ENCODE measurements around the gene UGGT1. TPM values are rescaled to one million over a fixed set of nuclear protein-coding genes. Genes with fewer than 3 reads are reported as not detected.
"Not testable (repeated sequence)": the region's sequence is repeated elsewhere in the genome, so short reads cannot be mapped to it uniquely, and the experiment has no call there.

UGGT1 gene
- total and polyA plus RNA-seq, 4 donors, result 28.3 to 50.3 (median 36.5) TPM

DNA sequence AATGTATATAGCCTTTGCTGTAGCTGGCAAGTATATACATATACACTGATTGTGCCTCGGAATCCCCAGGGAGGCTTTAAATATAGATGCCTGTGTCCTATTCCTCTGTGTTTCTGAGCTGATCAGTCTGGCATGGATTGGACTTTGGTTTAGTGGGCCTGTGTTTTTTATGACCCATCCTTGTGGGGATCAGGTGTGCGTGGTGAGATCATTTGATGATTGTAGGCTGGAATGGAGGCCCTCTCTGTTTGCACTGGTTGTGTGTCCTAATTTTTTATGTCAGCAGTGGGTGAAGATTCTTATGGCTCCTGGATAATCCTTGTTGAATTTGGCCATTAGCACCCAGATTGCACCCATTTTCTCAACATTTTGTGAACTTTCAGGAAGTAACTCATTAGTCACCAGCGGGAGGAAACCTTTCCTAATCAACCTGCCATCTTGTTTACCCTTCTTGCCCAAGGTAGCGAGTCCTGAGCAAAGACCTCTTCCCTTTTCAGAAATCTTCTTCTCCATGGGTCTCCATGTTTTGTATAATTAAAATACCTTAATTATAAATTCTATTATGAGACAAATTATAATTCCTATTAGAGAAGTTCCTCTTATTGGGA lies 75.8 kb downstream of the UGGT1 start:
- no peaks in the 10 kb centered on the region for H3K4me1 ChIP-seq (ENCODE audit: control insufficient read depth, insufficient read depth, low read length)
- 88% methylated on average over 1 of the region's 4 CpGs for WGBS (ENCODE audit: insufficient coverage)
- no peaks in the 10 kb centered on the region for H3K9me3 ChIP-seq (ENCODE audit: control insufficient read depth, insufficient read depth, low read length)
- H3K27ac ChIP-seq (ENCODE audit: low read depth, low read length), result no peak overlapping the region
- no peaks in the 10 kb centered on the region for H3K27me3 ChIP-seq (ENCODE audit: control insufficient read depth, insufficient read depth, low read length)
- H3K36me3 ChIP-seq (ENCODE audit: control insufficient read depth, insufficient read depth, low read length), result peaks cover 16% of the 10 kb centered on the region
- H3K4me3 ChIP-seq (ENCODE audit: low read depth, low read length), result no peak overlapping the region
- no peak for DNase-seq (ENCODE audit: low read depth in 4 of 6, low spot score in 6 of 6)

GRCh38 chr2:128169094-128169493 lies 78.1 kb downstream of the UGGT1 start:
- Histone ChIP-seq H3K27ac (ENCODE audit: low read depth, low read length) (no peak overlapping the region), H3K36me3 (ENCODE audit: control insufficient read depth, insufficient read depth, low read length) (peaks cover 11% of the 10 kb centered on the region)
- no CpG with 5 or more reads among the region's 4 CpGs for WGBS (ENCODE audit: insufficient coverage)

DNA sequence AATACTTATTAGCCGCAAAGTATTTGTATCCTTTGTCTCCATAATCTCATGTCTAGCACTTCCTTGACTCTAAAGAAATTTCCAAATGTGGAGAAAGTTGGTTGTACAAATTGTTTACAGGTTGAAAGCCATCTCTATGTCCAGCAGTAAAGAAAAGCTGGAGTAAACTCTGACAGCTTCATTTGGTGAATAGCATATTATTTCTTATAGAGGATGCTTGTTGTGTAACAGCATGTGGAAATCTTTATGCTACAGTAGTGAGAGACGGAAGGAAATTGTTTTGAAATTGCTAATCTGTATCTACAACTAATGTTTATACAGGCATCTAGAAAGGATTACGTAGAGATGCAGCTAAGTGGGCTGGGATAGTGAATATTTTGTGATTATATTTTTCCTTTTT lies 78.5 kb downstream of the UGGT1 start:
- Histone ChIP-seq H3K4me1 (ENCODE audit: control insufficient read depth, insufficient read depth, low read length) (no peaks in the 10 kb centered on the region), H3K36me3 (ENCODE audit: control insufficient read depth, insufficient read depth, low read length) (peaks cover 14% of the 10 kb centered on the region), H3K9me3 (ENCODE audit: control insufficient read depth, insufficient read depth, low read length) (no peaks in the 10 kb centered on the region), H3K27me3 (ENCODE audit: control insufficient read depth, insufficient read depth, low read length) (no peaks in the 10 kb centered on the region), H3K4me3 (ENCODE audit: low read depth, low read length) (no peak overlapping the region), H3K27ac (ENCODE audit: low read depth, low read length) (no peak overlapping the region)
- no peak for DNase-seq (ENCODE audit: low read depth in 4 of 6, low spot score in 6 of 6)
- no CpG with 5 or more reads among the region's 3 CpGs for WGBS (ENCODE audit: insufficient coverage)

More at GRCh38 chr2:128169094-128169493, 78.1 kb downstream of the UGGT1 start:
- Histone ChIP-seq H3K4me3 (ENCODE audit: low read depth, low read length) (no peak overlapping the region), H3K27me3 (ENCODE audit: control insufficient read depth, insufficient read depth, low read length) (no peaks in the 10 kb centered on the region), H3K4me1 (ENCODE audit: control insufficient read depth, insufficient read depth, low read length) (no peaks in the 10 kb centered on the region), H3K9me3 (ENCODE audit: control insufficient read depth, insufficient read depth, low read length) (no peaks in the 10 kb centered on the region)
- no peak for DNase-seq (ENCODE audit: low read depth in 4 of 6, low spot score in 6 of 6)

DNA sequence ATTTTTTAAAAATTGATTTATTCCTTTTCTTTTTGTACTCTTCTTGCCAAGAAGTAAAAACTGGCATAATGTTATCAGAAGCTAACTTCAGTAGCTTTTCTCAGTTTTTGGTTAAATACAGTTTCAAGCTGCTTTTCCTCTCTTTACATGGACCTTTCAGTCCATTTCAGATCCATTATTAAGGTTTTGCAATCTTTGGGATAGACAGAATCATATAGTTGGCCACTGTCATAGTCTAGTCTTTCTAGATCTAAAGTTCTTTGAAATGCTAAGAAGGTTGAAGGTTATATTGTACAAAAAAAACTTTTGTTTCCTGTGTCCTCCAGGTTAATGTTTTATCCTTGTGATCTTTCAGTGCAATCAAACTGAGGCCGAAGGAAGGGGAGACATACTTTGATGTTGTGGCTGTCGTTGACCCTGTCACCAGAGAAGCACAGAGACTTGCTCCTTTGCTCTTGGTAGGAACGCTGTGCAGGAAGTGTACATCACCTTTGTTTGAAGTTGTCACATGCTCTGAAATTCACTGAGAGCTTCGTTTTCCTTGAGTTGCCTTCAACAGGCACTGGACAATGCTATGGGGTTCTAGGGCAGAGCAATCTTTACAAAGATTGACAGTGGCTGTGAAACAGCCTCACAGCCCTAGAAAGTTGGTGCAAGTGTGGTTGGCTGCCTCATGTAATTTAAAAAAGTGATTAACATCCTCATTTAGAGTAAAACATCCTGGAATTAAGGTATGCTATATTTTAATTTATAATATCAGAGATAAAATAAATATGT lies 79.1 kb downstream of the UGGT1 start:
- no peaks in the 10 kb centered on the region for H3K4me1 ChIP-seq (ENCODE audit: control insufficient read depth, insufficient read depth, low read length)
- no peak overlapping the region for H3K4me3 ChIP-seq (ENCODE audit: low read depth, low read length)
- no peaks in the 10 kb centered on the region for H3K27me3 ChIP-seq (ENCODE audit: control insufficient read depth, insufficient read depth, low read length)
- 67% methylated on average over 4 of the region's 4 CpGs for whole genome bisulfite sequencing (ENCODE audit: insufficient coverage)
- no peaks in the 10 kb centered on the region for H3K9me3 ChIP-seq (ENCODE audit: control insufficient read depth, insufficient read depth, low read length)
- no peak overlapping the region for H3K27ac ChIP-seq (ENCODE audit: low read depth, low read length)
- no peak for DNase-seq (ENCODE audit: low read depth in 4 of 6, low spot score in 6 of 6)
- peaks cover 15% of the 10 kb centered on the region for H3K36me3 ChIP-seq (ENCODE audit: control insufficient read depth, insufficient read depth, low read length)

DNA sequence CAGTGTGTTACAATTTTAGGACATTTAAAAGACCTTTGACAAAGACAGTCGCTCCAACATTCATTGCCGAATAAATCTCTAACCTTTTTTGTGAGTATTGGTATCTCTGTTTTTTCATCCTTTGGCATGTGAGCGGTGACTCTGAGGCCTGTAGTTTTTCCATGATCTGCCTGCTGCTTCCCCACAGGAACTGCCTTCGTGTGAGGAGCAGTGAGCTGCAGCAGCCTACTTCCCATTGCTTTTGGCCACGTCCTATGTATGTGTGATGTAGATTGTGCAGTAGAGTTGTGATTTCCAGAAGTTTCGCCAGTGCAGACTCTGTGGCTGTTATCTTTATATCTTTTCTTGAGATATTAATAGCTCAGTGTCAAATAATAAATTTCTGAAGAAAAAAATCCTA lies 79.8 kb downstream of the UGGT1 start:
- no CpG with 5 or more reads among the region's 6 CpGs for WGBS (ENCODE audit: insufficient coverage)
- no peak for DNase-seq (ENCODE audit: low read depth in 4 of 6, low spot score in 6 of 6)
- H3K27ac ChIP-seq (ENCODE audit: low read depth, low read length), result no peak overlapping the region
- no peaks in the 10 kb centered on the region for H3K4me1 ChIP-seq (ENCODE audit: control insufficient read depth, insufficient read depth, low read length)
- H3K9me3 ChIP-seq (ENCODE audit: control insufficient read depth, insufficient read depth, low read length), result no peaks in the 10 kb centered on the region
- H3K36me3 ChIP-seq (ENCODE audit: control insufficient read depth, insufficient read depth, low read length), result peaks cover 14% of the 10 kb centered on the region
- H3K27me3 ChIP-seq (ENCODE audit: control insufficient read depth, insufficient read depth, low read length), result no peaks in the 10 kb centered on the region
- no peak overlapping the region for H3K4me3 ChIP-seq (ENCODE audit: low read depth, low read length)

GRCh38 chr2:128172191-128172590 lies 81.2 kb downstream of the UGGT1 start:
- Histone ChIP-seq H3K27me3 (ENCODE audit: control insufficient read depth, insufficient read depth, low read length) (no peaks in the 10 kb centered on the region), H3K36me3 (ENCODE audit: control insufficient read depth, insufficient read depth, low read length) (peaks cover 13% of the 10 kb centered on the region), H3K4me3 (ENCODE audit: low read depth, low read length) (no peak overlapping the region), H3K9me3 (ENCODE audit: control insufficient read depth, insufficient read depth, low read length) (no peaks in the 10 kb centered on the region), H3K4me1 (ENCODE audit: control insufficient read depth, insufficient read depth, low read length) (no peaks in the 10 kb centered on the region), H3K27ac (ENCODE audit: low read depth, low read length) (no peak overlapping the region)
- peak in 2 of 6 donors; percentile 34 to 74 for DNase-seq (ENCODE audit: low read depth in 4 of 6, low spot score in 6 of 6)
- 92% methylated on average over 3 of the region's 5 CpGs for WGBS (ENCODE audit: insufficient coverage)

GRCh38 chr2:128174067-128174466 lies 83.1 kb downstream of the UGGT1 start:
- peaks cover 18% of the 10 kb centered on the region for H3K36me3 ChIP-seq (ENCODE audit: control insufficient read depth, insufficient read depth, low read length)
- not testable (repeated sequence) for H3K4me1 ChIP-seq (ENCODE audit: control insufficient read depth, insufficient read depth, low read length); H3K27me3 ChIP-seq (ENCODE audit: control insufficient read depth, insufficient read depth, low read length); H3K9me3 ChIP-seq (ENCODE audit: control insufficient read depth, insufficient read depth, low read length); H3K27ac ChIP-seq (ENCODE audit: low read depth, low read length); H3K4me3 ChIP-seq (ENCODE audit: low read depth, low read length)
- peak in 1 of 6 donors; percentile 42 for DNase-seq (ENCODE audit: low read depth in 4 of 6, low spot score in 6 of 6)
- WGBS (ENCODE audit: insufficient coverage), result no CpG with 5 or more reads among the region's 4 CpGs

- Histone ChIP-seq H3K27ac (ENCODE audit: low read depth, low read length) (no peak overlapping the region), H3K4me3 (ENCODE audit: low read depth, low read length) (no peak overlapping the region), H3K4me1 (ENCODE audit: control insufficient read depth, insufficient read depth, low read length) (no peaks in the 10 kb centered on the region), H3K27me3 (ENCODE audit: control insufficient read depth, insufficient read depth, low read length) (no peaks in the 10 kb centered on the region), H3K9me3 (ENCODE audit: control insufficient read depth, insufficient read depth, low read length) (no peaks in the 10 kb centered on the region), H3K36me3 (ENCODE audit: control insufficient read depth, insufficient read depth, low read length) (peaks cover 23% of the 10 kb centered on the region)
- no peak for DNase-seq (ENCODE audit: low read depth in 4 of 6, low spot score in 6 of 6)
- 95% methylated on average over 3 of the region's 3 CpGs for WGBS (ENCODE audit: insufficient coverage)
These were observed 86.3 kb downstream of the UGGT1 start for GRCh38 chr2:128177315-128177714.

DNA sequence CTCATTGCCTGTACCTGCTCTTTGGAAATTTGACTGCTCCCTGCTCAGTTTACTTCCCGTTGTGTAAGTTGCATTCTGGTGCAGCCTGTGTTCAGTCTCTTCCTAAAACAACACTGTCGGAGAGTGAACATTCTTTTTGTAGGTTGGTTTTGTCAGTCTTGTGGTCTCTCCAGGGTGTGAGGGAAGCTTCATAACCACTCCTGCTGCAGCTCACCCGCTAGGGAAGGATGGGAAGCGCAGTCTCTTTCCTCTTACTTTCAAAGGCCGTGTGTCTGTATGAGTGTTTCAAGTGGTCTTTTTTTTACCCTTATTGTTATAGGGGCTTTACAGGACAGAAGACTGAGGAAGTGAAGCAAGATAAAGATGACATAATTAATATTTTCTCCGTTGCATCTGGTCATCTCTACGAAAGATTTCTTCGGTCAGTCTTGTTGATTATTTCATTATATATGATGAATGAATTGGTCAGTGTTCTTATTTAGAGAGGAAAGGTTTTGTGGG lies 87.2 kb downstream of the UGGT1 start:
- WGBS (ENCODE audit: insufficient coverage), result 60% methylated on average over 1 of the region's 8 CpGs
- Histone ChIP-seq H3K4me1 (ENCODE audit: control insufficient read depth, insufficient read depth, low read length) (no peaks in the 10 kb centered on the region), H3K9me3 (ENCODE audit: control insufficient read depth, insufficient read depth, low read length) (no peaks in the 10 kb centered on the region), H3K27me3 (ENCODE audit: control insufficient read depth, insufficient read depth, low read length) (no peaks in the 10 kb centered on the region), H3K4me3 (ENCODE audit: low read depth, low read length) (no peak overlapping the region), H3K36me3 (ENCODE audit: control insufficient read depth, insufficient read depth, low read length) (peaks cover 23% of the 10 kb centered on the region), H3K27ac (ENCODE audit: low read depth, low read length) (no peak overlapping the region)
- DNase-seq (ENCODE audit: low read depth in 4 of 6, low spot score in 6 of 6), result no peak

All from spinal cord (tissue), 10 donors.